Measurements from ENCODE around the gene BTBD7. TPM values are rescaled to one million over a fixed set of nuclear protein-coding genes. Genes with fewer than 3 reads are reported as not detected.

The BTBD7 gene
- total RNA-seq, 4 donors from 2014 or later: 37.4 to 53.1 (median 44.8) TPM

- Histone ChIP-seq H3K9me3 (no peaks in the 10 kb centered on the region), H3K36me3 (no peaks in the 10 kb centered on the region), H3K4me3 (no peak overlapping the region), H3K27ac (no peak overlapping the region), H3K4me1 (peaks cover 7 to 61% (median 19%) of the 10 kb centered on the region in 4 donors), H3K27me3 (no peaks in the 10 kb centered on the region)
- in situ Hi-C loops (cut with MboI; ENCODE audit: low pct_ligation_motif_present in 1 of 4, low pct_unique_long_range_greater_than_20kb in 1 of 4, low sequenced_read_pairs in 3 of 4) (no loop called here), intact Hi-C loops (cut with DNase I; ENCODE audit: low total_unique reads) (no loop called here)
- DNase-seq: no peak
- TF ChIP-seq POLR2AphosphoS5 (IDR thresholded peaks at IDR 0.05): no peak
- no peak for TF ChIP-seq CTCF (IDR thresholded peaks at IDR 0.05)
- no peak for TF ChIP-seq POLR2A (IDR thresholded peaks at IDR 0.05)
- TF ChIP-seq EP300 (IDR thresholded peaks at IDR 0.05; ENCODE audit: low read depth): no peak
Measured at GRCh38 chr14:93306812-93307211, 26.0 kb downstream of the BTBD7 start.

GRCh38 chr14:93305725-93306418 lies 27.0 kb downstream of the BTBD7 start:
- Histone ChIP-seq H3K4me1 (peaks cover 7 to 61% (median 20%) of the 10 kb centered on the region in 4 donors), H3K27ac (no peak overlapping the region), H3K9me3 (no peaks in the 10 kb centered on the region), H3K27me3 (no peaks in the 10 kb centered on the region), H3K36me3 (no peaks in the 10 kb centered on the region), H3K4me3 (no peak overlapping the region)
- WGBS, 2 donors (ENCODE audit: low coverage in 1 of 2): 79 to 85% methylated on average over 5 to 6 of the region's 6 CpGs
- DNase-seq: no peak
- no peak for TF ChIP-seq CTCF (IDR thresholded peaks at IDR 0.05)
- TF ChIP-seq POLR2AphosphoS5 (IDR thresholded peaks at IDR 0.05): no peak
- TF ChIP-seq EP300 (IDR thresholded peaks at IDR 0.05; ENCODE audit: low read depth): no peak
- intact Hi-C loops (cut with DNase I; ENCODE audit: low total_unique reads) (no loop called here), in situ Hi-C loops (cut with MboI; ENCODE audit: low pct_ligation_motif_present in 1 of 4, low pct_unique_long_range_greater_than_20kb in 1 of 4, low sequenced_read_pairs in 3 of 4) (no loop called here)

- intact Hi-C loops (cut with DNase I; ENCODE audit: low total_unique reads) (no loop called here), in situ Hi-C loops (cut with MboI; ENCODE audit: low pct_ligation_motif_present in 1 of 4, low pct_unique_long_range_greater_than_20kb in 1 of 4, low sequenced_read_pairs in 3 of 4) (no loop called here)
- no peaks in the 10 kb centered on the region for H3K9me3 ChIP-seq
- peaks cover 2 to 55% (median 19%) of the 10 kb centered on the region in 4 donors for H3K4me1 ChIP-seq
- DNase-seq: no peak
- no peaks in the 10 kb centered on the region for H3K36me3 ChIP-seq
- H3K27ac ChIP-seq: no peak overlapping the region
- TF ChIP-seq CTCF (IDR thresholded peaks at IDR 0.05): no peak
- no peak overlapping the region for H3K4me3 ChIP-seq
- 89 to 93% methylated on average over 1 of the region's 1 CpG for WGBS, 2 donors (ENCODE audit: low coverage in 1 of 2)
- no peaks in the 10 kb centered on the region for H3K27me3 ChIP-seq
Measured at GRCh38 chr14:93304771-93305170, 28.1 kb downstream of the BTBD7 start.

- H3K27ac ChIP-seq: no peak overlapping the region
- in situ Hi-C loops (cut with MboI; ENCODE audit: low pct_ligation_motif_present in 1 of 4, low pct_unique_long_range_greater_than_20kb in 1 of 4, low sequenced_read_pairs in 3 of 4) (no loop called here), intact Hi-C loops (cut with DNase I; ENCODE audit: low total_unique reads) (no loop called here)
- H3K36me3 ChIP-seq: no peaks in the 10 kb centered on the region
- DNase-seq: no peak
- no peaks in the 10 kb centered on the region for H3K9me3 ChIP-seq
- H3K4me1 ChIP-seq: peaks cover 0 to 55% (median 16%) of the 10 kb centered on the region in 4 donors
- no peak for TF ChIP-seq CTCF (IDR thresholded peaks at IDR 0.05)
- TF ChIP-seq POLR2A (IDR thresholded peaks at IDR 0.05): no peak
- TF ChIP-seq EP300 (IDR thresholded peaks at IDR 0.05; ENCODE audit: low read depth): no peak
- no peak for TF ChIP-seq POLR2AphosphoS5 (IDR thresholded peaks at IDR 0.05)
- H3K27me3 ChIP-seq: no peaks in the 10 kb centered on the region
- WGBS, 2 donors (ENCODE audit: low coverage in 1 of 2): 59 to 86% methylated on average over 1 to 3 of the region's 3 CpGs
- no peak overlapping the region for H3K4me3 ChIP-seq
Measured at GRCh38 chr14:93303659-93304058, 29.2 kb downstream of the BTBD7 start.
